GM10248 (cell line): ENCODE data around the gene MSTN.

Experiments
- CTCF ChIA-PET: fragments of 300-600 bp; sonication (Branson Sonifier 250); formaldehyde crosslinking; extraction: SDS; loops from one replicate; lab custom pipeline; 2021; ENCODE audit warnings: antibody characterized with exemption; lab: Yijun Ruan, JAX
- POLR2A ChIA-PET: fragments of 350-650 bp; sonication (Branson Sonifier 250); formaldehyde crosslinking; extraction: SDS; loops from one replicate; lab custom pipeline; 2020; ENCODE audit warnings: antibody characterized with exemption; lab: Yijun Ruan, JAX
- DNase-seq: peaks from one replicate; pipeline ENCODE4 v3.0.0; 2012; ENCODE audit errors: extremely low spot score
- CTCF ChIP-seq: IDR thresholded peaks from 2 replicates; pipeline ENCODE4 v1.5.1; 2012; ENCODE audit warnings: mild to moderate bottlenecking, low read depth; ENCODE audit errors: extremely low read depth, missing control alignments, control extremely low read depth

The MSTN gene

DNA sequence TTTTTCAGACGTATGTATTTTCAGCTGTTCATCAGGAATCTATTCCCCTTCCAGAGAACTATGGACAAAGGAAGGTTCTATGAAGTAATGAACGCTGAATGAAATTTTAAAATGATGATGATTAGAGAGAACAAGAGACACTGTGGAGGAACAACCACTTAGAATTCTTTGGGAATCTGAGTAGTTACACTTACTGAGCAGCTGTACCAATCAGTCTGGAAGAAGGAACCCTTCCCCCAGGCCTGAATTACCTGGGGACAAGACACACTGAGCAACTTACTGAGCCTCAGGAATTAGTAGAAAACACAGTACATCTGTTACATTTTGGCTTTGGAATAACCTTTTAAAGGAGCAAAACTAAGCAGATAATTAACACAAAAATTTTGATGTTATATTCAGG lies 1.9 kb downstream of the MSTN start:
- POLR2A ChIA-PET, result no interaction called here
- no peak for TF ChIP-seq CTCF

DNA sequence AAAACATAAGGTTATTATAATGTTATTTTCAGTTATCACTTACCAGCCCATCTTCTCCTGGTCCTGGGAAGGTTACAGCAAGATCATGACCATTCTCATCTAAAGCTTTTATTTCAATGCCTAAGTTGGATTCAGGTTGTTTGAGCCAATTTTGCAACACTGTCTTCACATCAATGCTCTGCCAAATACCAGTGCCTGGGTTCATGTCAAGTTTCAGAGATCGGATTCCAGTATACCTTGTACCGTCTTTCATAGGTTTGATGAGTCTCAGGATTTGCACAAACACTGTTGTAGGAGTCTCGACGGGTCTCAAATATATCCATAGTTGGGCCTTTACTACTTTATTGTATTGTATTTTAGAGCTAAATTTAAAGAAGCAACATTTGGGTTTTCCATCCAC lies 2.5 kb downstream of the MSTN start:
- ChIA-PET CTCF (interaction anchor here (0.9 to 1.4 kb wide), 3 partner anchors 10 to 20 kb away, joined by 3 to 4 read pairs (median 4); no protein-coding TSS in a partner anchor), POLR2A (interaction anchor here (0.6 kb wide), 1 partner anchor 17 kb away, joined by 3 read pairs; no protein-coding TSS in a partner anchor)
- no peak for DNase-seq
- TF ChIP-seq CTCF, result no peak

More for the DNA sequence above, 1.9 kb downstream of the MSTN start:
- no peak for DNase-seq
- CTCF ChIA-PET, result interaction anchor here (0.9 to 1.4 kb wide), 2 partner anchors 16 to 20 kb away, joined by 4 read pairs; no protein-coding TSS in a partner anchor

DNA sequence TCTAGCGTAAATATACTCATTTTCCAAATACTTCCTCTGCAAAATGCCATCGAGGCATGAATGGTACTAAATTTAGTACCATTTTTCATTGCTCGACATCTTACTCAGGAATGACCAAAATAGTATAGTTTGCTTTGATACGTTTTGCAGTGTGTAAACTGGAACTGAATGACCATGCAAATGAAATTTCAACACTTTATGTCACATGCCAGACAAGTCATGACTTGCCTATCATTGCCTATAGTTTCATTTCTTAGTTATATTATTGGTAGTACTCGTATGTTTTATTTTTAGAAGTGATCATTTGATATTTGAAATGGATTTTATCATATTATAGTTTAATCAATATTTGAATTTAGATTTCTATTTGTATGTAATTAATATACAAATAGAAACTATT lies 9.1 kb downstream of the MSTN start:
- ChIA-PET POLR2A (no interaction called here), CTCF (no interaction called here)
- TF ChIP-seq CTCF, result no peak
- DNase-seq, result no peak

GRCh38 chr2:190052307-190052706 lies 10.2 kb downstream of the MSTN start:
- no peak for TF ChIP-seq CTCF
- POLR2A ChIA-PET, result no interaction called here
- CTCF ChIA-PET, result interaction anchor here (2.2 kb wide), 1 partner anchor 11 kb away, joined by 5 read pairs; no protein-coding TSS in a partner anchor
- no peak for DNase-seq

DNA sequence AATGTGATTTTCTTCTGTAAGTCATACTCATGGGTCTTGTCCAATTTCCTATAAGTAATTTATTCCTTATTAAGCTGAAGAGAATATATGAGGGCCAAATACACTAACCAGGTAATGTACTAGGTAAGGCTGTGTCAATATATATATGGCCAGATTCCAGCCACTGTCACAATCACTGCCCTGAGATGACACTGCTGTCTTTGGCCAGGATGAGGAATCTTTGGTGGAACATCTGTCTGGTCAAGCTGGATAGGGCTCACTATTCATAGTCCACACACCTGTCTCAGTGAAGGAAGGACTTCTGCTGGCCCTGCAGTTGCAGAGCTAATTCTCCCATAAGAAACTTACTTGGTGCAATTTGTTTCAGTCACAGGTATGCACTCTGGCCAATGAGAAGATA lies 11.3 kb downstream of the MSTN start:
- no peak for DNase-seq
- ChIA-PET CTCF (interaction anchor here (0.8 to 2.2 kb wide), 3 partner anchors 10 to 290 kb away, joined by 3 to 5 read pairs (median 3); no protein-coding TSS in a partner anchor), POLR2A (no interaction called here)
- no peak for TF ChIP-seq CTCF

GRCh38 chr2:190050001-190050400 lies 12.5 kb downstream of the MSTN start:
- TF ChIP-seq CTCF, result no peak
- DNase-seq, result no peak
- ChIA-PET CTCF (interaction anchor here (0.9 to 1.5 kb wide), 3 partner anchors 10 to 28 kb away, joined by 3 read pairs; no protein-coding TSS in a partner anchor), POLR2A (no interaction called here)
